KMS-11 (cell line): ENCODE data around the gene POM121L2.

Experiments used
- H2AFZ ChIP-seq: fragments of 200-600 bp; sonication (generic); 2 replicates; pipeline ENCODE4 v1.6.1; 2016; ENCODE audit warnings: antibody characterized with exemption, mixed run types, low read depth
- H3K27ac ChIP-seq: fragments of 200-600 bp; sonication (generic); 2 replicates; pipeline ENCODE4 v1.6.1; 2016; ENCODE audit warnings: mild to moderate bottlenecking, mixed run types
- H3K27me3 ChIP-seq: fragments of 200-600 bp; sonication (generic); 2 replicates; pipeline ENCODE4 v1.6.1; 2017; ENCODE audit warnings: mild to moderate bottlenecking, low read depth, mixed run types, moderate library complexity; ENCODE audit not compliant: insufficient read depth
- H3K36me3 ChIP-seq: fragments of 200-600 bp; sonication (generic); 2 replicates; pipeline ENCODE4 v1.6.1; 2017; ENCODE audit warnings: mild to moderate bottlenecking, mixed run types; ENCODE audit not compliant: insufficient read depth
- H3K4me1 ChIP-seq: fragments of 200-600 bp; sonication (generic); 2 replicates; pipeline ENCODE4 v1.6.1; 2016; ENCODE audit warnings: mild to moderate bottlenecking, low read depth, mixed run types; ENCODE audit not compliant: poor library complexity, severe bottlenecking
- H3K4me2 ChIP-seq: fragments of 200-600 bp; sonication (generic); 2 replicates; pipeline ENCODE4 v1.7.0; 2016; ENCODE audit warnings: mild to moderate bottlenecking, mixed run types
- H3K4me3 ChIP-seq: fragments of 200-600 bp; sonication (generic); IDR thresholded peaks from 2 replicates; pipeline ENCODE4 v1.6.1; 2017; ENCODE audit warnings: low read depth, low read length, mixed read lengths; ENCODE audit not compliant: insufficient read depth
- H3K79me2 ChIP-seq: fragments of 200-600 bp; sonication (generic); 2 replicates; pipeline ENCODE4 v1.6.1; 2016; ENCODE audit warnings: low read depth, mixed run types; ENCODE audit not compliant: insufficient read depth
- H3K9ac ChIP-seq: fragments of 200-600 bp; sonication (generic); 2 replicates; pipeline ENCODE4 v1.6.1; 2016; ENCODE audit warnings: mild to moderate bottlenecking, mixed run types
- H4K20me1 ChIP-seq: fragments of 200-600 bp; sonication (generic); 2 replicates; pipeline ENCODE4 v1.6.1; 2016; ENCODE audit warnings: mild to moderate bottlenecking, mixed run types; ENCODE audit not compliant: insufficient read depth
- TF ChIP-seq, protein P1 (sequence below): fragments of 200-600 bp; sonication (generic); conservative IDR thresholded peaks from 2 replicates; pipeline ENCODE4 v1.6.1; 2017; ENCODE audit warnings: low read depth, mild to moderate bottlenecking, antibody characterized with exemption, low read length, moderate library complexity, mixed read lengths

Gene POM121L2

DNA sequence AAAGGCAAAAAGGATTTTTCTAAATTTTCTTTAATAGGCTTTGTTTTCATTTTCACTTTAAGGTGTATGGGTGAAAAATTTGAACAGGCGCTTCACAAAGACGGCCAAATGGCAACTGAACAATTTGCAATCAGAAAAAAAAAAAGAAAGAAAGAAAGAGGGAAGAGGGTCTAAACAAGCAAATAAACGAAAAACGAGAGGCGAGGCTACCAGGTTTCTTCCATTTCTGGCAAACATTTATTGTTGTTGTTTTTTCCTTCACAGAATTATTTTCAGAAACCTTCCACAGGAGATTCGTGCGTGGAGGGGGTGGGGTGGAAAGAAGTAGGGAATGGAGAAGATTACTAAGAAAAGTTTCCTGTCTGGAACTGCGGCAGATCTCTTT lies 24.3 kb downstream of the POM121L2 start:
- H3K9ac ChIP-seq = no peak overlapping the region
- H3K27me3 ChIP-seq = no peaks in the 10 kb centered on the region
- H3K4me3 ChIP-seq = no peak overlapping the region
- no peaks in the 10 kb centered on the region for H3K36me3 ChIP-seq
- no peak overlapping the region for H2AFZ ChIP-seq
- TF ChIP-seq, protein P1, sequence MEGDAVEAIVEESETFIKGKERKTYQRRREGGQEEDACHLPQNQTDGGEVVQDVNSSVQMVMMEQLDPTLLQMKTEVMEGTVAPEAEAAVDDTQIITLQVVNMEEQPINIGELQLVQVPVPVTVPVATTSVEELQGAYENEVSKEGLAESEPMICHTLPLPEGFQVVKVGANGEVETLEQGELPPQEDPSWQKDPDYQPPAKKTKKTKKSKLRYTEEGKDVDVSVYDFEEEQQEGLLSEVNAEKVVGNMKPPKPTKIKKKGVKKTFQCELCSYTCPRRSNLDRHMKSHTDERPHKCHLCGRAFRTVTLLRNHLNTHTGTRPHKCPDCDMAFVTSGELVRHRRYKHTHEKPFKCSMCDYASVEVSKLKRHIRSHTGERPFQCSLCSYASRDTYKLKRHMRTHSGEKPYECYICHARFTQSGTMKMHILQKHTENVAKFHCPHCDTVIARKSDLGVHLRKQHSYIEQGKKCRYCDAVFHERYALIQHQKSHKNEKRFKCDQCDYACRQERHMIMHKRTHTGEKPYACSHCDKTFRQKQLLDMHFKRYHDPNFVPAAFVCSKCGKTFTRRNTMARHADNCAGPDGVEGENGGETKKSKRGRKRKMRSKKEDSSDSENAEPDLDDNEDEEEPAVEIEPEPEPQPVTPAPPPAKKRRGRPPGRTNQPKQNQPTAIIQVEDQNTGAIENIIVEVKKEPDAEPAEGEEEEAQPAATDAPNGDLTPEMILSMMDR = no peak
- no peak overlapping the region for H3K27ac ChIP-seq
- H3K4me2 ChIP-seq = no peak overlapping the region
- H3K79me2 ChIP-seq = no peaks in the 10 kb centered on the region
- no peaks in the 10 kb centered on the region for H3K4me1 ChIP-seq
- no peaks in the 10 kb centered on the region for H4K20me1 ChIP-seq

DNA sequence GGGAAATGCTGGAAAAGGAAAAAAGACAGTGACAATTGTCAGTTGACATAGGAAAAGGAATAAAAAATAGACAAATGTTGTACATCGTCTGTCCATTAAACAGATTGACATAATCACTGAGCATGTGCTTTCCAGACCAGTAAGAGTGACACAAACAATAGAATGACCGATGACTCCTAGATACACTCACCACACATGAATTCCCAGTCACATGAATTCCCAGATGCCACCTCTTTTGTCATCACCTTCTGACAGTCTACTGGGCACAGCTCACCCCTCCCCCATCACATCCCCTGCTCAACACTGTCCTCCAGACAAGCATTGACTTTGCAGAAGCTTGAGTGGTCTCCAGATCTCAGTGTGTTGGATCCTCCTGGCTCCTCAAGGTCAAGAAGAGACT lies 25.9 kb downstream of the POM121L2 start:
- H3K27me3 ChIP-seq = no peaks in the 10 kb centered on the region

DNA sequence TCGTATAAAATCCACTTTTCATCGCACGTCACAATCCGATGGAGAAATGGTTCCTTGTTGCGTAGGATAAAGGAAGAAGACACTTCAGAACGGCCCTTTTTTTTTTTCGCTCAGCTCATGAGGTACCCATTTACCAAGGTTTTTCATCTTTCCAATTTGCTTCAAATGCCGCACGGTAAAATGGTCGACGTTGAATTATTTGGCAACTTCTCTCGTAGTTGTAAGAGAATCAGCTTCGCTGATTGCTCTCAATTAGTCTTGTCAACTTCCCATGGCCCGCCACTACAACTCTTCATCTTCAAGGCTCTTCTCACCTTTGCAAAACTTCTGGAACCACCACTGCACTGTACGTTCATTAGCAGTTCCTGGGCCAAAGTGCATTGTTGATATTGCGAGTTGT lies 28.8 kb downstream of the POM121L2 start:
- TF ChIP-seq, protein P1 = no peak
- no peak overlapping the region for H3K4me3 ChIP-seq
- no peaks in the 10 kb centered on the region for H3K36me3 ChIP-seq
- H3K79me2 ChIP-seq = no peaks in the 10 kb centered on the region
- H3K27ac ChIP-seq = no peak overlapping the region
- no peaks in the 10 kb centered on the region for H3K4me1 ChIP-seq
- H3K27me3 ChIP-seq = no peaks in the 10 kb centered on the region
- H3K4me2 ChIP-seq = no peak overlapping the region
- H2AFZ ChIP-seq = no peak overlapping the region
- H3K9ac ChIP-seq = no peak overlapping the region
- H4K20me1 ChIP-seq = no peaks in the 10 kb centered on the region

More for the DNA sequence above, 25.9 kb downstream of the POM121L2 start:
- TF ChIP-seq, protein P1 = no peak
- Histone ChIP-seq H3K27ac (no peak overlapping the region), H3K36me3 (no peaks in the 10 kb centered on the region), H3K4me3 (no peak overlapping the region), H2AFZ (no peak overlapping the region), H3K4me1 (no peaks in the 10 kb centered on the region), H3K79me2 (no peaks in the 10 kb centered on the region), H3K9ac (no peak overlapping the region), H4K20me1 (no peaks in the 10 kb centered on the region), H3K4me2 (no peak overlapping the region)

DNA sequence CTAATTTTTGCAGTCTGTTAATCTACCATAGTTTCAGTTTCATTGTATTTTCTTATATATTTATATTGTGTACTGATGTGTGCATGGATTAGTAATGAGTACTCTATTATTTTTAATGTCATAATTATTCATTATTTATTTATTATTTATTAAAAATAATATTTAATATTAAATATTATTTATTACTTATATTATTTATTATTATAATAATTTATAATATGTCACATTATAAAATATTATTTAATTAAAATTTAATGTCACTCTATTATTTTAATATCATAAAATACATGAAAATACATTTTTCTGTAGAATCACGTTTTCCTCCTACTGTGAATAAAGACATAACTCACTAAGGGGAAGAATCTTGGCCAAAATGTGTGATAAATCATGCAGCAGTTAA lies 30.5 kb downstream of the POM121L2 start:
- no peak overlapping the region for H3K4me3 ChIP-seq
- H2AFZ ChIP-seq = no peak overlapping the region
- no peak overlapping the region for H3K4me2 ChIP-seq
- no peaks in the 10 kb centered on the region for H3K36me3 ChIP-seq
- no peaks in the 10 kb centered on the region for H3K79me2 ChIP-seq
- TF ChIP-seq, protein P1 = no peak
- no peak overlapping the region for H3K27ac ChIP-seq
- H4K20me1 ChIP-seq = no peaks in the 10 kb centered on the region
- no peak overlapping the region for H3K9ac ChIP-seq
- no peaks in the 10 kb centered on the region for H3K4me1 ChIP-seq
- H3K27me3 ChIP-seq = no peaks in the 10 kb centered on the region
